Osteoblast (primary cell): ENCODE results near the gene COPG2. TPM values are rescaled to one million over a fixed set of nuclear protein-coding genes. Genes with fewer than 3 reads are reported as not detected.

Source experiments
- DNase-seq: peaks from one replicate; pipeline ENCODE4 v3.0.0; 2011; ENCODE audit warnings: low spot score, mixed read lengths; ENCODE audit not compliant: insufficient read length; ENCODE audit errors: missing footprints
- H2AFZ ChIP-seq: 2 replicates; pipeline ENCODE4 v1.6.0; 2011; ENCODE audit warnings: mild to moderate bottlenecking, low read length
- H3K27ac ChIP-seq: 2 replicates; pipeline ENCODE4 v1.5.1; 2011; ENCODE audit warnings: mild to moderate bottlenecking, low read depth, low read length, moderate library complexity
- H3K27me3 ChIP-seq: 2 replicates; pipeline ENCODE4 v1.6.0; 2012; ENCODE audit warnings: mild to moderate bottlenecking, control low read depth, inconsistent platforms, low read length, moderate library complexity; ENCODE audit not compliant: insufficient read depth
- H3K36me3 ChIP-seq: 2 replicates; pipeline ENCODE4 v1.5.1; 2011; ENCODE audit warnings: mild to moderate bottlenecking, low read length, control low read depth, moderate library complexity; ENCODE audit not compliant: insufficient read depth
- H3K4me1 ChIP-seq: 2 replicates; pipeline ENCODE4 v1.5.1; 2011; ENCODE audit warnings: mild to moderate bottlenecking, low read length, control low read depth, moderate library complexity; ENCODE audit not compliant: insufficient read depth
- H3K4me2 ChIP-seq: 2 replicates; pipeline ENCODE4 v1.6.0; 2011; ENCODE audit warnings: mild to moderate bottlenecking, low read length; ENCODE audit not compliant: insufficient read depth
- H3K4me3 ChIP-seq: fragments of 200-600 bp; sonication (generic); 3 replicates; pipeline ENCODE4 v1.5.1; 2012; ENCODE audit warnings: mild to moderate bottlenecking, low read length, inconsistent platforms; ENCODE audit not compliant: insufficient read depth
- H3K79me2 ChIP-seq: 2 replicates; pipeline ENCODE4 v1.6.0; 2012; ENCODE audit warnings: mild to moderate bottlenecking, low read length, control low read depth, inconsistent platforms; ENCODE audit not compliant: insufficient read depth
- H3K9me3 ChIP-seq: 2 replicates; pipeline ENCODE4 v1.5.1; 2011; ENCODE audit warnings: low read depth, low read length, control low read depth
- H4K20me1 ChIP-seq: 2 replicates; pipeline ENCODE4 v1.6.0; 2012; ENCODE audit warnings: mild to moderate bottlenecking, low read length, control low read depth; ENCODE audit not compliant: insufficient read depth
- total RNA-seq: library from RNA; depleted of rRNA; stranded (reverse); fragments of >200 nt; gene quantifications from 2 replicates; pipeline ENCODE4 v1.2.3, GENCODE V29; 2012
- TF ChIP-seq, protein P1 (sequence below): IDR thresholded peaks from 2 replicates; pipeline ENCODE4 v1.5.1; 2011; ENCODE audit warnings: mild to moderate bottlenecking, low read depth, low read length, moderate library complexity; ENCODE audit errors: extremely low read depth

The COPG2 gene, protein sequence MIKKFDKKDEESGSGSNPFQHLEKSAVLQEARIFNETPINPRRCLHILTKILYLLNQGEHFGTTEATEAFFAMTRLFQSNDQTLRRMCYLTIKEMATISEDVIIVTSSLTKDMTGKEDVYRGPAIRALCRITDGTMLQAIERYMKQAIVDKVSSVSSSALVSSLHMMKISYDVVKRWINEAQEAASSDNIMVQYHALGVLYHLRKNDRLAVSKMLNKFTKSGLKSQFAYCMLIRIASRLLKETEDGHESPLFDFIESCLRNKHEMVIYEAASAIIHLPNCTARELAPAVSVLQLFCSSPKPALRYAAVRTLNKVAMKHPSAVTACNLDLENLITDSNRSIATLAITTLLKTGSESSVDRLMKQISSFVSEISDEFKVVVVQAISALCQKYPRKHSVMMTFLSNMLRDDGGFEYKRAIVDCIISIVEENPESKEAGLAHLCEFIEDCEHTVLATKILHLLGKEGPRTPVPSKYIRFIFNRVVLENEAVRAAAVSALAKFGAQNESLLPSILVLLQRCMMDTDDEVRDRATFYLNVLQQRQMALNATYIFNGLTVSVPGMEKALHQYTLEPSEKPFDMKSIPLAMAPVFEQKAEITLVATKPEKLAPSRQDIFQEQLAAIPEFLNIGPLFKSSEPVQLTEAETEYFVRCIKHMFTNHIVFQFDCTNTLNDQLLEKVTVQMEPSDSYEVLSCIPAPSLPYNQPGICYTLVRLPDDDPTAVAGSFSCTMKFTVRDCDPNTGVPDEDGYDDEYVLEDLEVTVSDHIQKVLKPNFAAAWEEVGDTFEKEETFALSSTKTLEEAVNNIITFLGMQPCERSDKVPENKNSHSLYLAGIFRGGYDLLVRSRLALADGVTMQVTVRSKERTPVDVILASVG
- total RNA-seq, result 53.0 and 59.7 TPM in 2 replicates

- H3K4me1 ChIP-seq, result peaks cover 13% of the 10 kb centered on the region
Observed at GRCh38 chr7:130668258-130669084, at the start of gene COPG2. TSS of gene COPG2 (minus strand) at chr7:130668748. CDS start at chr7:130668668, 80 bp downstream.

DNA sequence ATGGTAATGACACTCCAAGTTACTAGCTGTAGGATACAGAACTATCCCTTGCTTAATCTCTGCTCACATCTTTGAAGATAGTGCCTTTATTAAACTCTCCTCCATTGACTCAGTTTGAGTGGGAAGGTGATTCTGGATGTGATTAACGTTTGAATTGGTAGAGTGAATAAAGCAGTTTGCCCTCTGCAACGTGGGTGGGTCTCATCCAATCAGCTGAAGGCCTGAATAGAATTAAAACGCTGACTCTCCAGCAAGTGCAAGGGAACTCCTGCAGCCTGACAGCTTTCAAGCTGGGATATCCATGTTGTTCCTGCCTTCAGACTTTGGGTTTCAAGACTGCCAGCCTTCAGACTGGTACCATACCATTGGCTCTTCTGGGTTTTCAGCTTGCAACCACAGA lies 43.9 kb upstream of the COPG2 start:
- Histone ChIP-seq H2AFZ (no peak overlapping the region), H3K27me3 (peaks cover 7% of the 10 kb centered on the region), H3K36me3 (no peaks in the 10 kb centered on the region), H3K4me2 (no peak overlapping the region), H4K20me1 (no peaks in the 10 kb centered on the region), H3K9me3 (no peaks in the 10 kb centered on the region), H3K4me1 (no peaks in the 10 kb centered on the region), H3K79me2 (no peaks in the 10 kb centered on the region), H3K27ac (no peak overlapping the region), H3K4me3 (no peak overlapping the region)
- DNase-seq, result no peak
- TF ChIP-seq, protein P1, sequence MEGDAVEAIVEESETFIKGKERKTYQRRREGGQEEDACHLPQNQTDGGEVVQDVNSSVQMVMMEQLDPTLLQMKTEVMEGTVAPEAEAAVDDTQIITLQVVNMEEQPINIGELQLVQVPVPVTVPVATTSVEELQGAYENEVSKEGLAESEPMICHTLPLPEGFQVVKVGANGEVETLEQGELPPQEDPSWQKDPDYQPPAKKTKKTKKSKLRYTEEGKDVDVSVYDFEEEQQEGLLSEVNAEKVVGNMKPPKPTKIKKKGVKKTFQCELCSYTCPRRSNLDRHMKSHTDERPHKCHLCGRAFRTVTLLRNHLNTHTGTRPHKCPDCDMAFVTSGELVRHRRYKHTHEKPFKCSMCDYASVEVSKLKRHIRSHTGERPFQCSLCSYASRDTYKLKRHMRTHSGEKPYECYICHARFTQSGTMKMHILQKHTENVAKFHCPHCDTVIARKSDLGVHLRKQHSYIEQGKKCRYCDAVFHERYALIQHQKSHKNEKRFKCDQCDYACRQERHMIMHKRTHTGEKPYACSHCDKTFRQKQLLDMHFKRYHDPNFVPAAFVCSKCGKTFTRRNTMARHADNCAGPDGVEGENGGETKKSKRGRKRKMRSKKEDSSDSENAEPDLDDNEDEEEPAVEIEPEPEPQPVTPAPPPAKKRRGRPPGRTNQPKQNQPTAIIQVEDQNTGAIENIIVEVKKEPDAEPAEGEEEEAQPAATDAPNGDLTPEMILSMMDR, result no peak

More at GRCh38 chr7:130668258-130669084, at the start of gene COPG2:
- no peaks in the 10 kb centered on the region for H3K9me3 ChIP-seq
- H3K27ac ChIP-seq, result peak within 1 kb of the TSS; percentile 63
- peak; percentile 99 for DNase-seq
- H3K36me3 ChIP-seq, result no peaks in the 10 kb centered on the region
- no peaks in the 10 kb centered on the region for H3K27me3 ChIP-seq
- H4K20me1 ChIP-seq, result no peaks in the 10 kb centered on the region
- peak within 1 kb of the TSS; percentile 92 for H3K4me3 ChIP-seq
- peak within 1 kb of the TSS; percentile 98 for H2AFZ ChIP-seq
- H3K79me2 ChIP-seq, result no peaks in the 10 kb centered on the region
- TF ChIP-seq, protein P1, result no peak
- H3K4me2 ChIP-seq, result peak within 1 kb of the TSS; percentile 95

DNA sequence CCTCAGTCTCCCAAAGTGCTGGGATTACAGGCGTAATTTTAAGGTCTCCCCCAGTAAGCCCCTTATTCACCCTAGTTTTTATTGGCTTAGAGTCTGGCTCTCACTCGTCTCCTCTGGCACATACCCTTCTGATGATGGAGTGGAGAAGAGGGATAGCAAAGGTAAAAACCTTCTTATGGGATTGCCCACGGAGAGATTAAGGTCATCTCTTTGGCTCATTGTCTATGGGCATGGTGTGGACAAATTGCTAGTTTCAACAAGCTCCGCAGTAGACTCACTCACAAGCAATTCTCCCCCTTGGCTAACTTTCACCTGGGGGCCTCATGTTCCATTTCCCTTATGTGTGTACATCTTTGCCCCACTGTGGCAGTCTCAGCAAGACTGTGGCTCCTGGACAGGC lies 40.2 kb upstream of the COPG2 start:
- Histone ChIP-seq H3K27ac (no peak overlapping the region), H3K79me2 (no peaks in the 10 kb centered on the region), H2AFZ (no peak overlapping the region), H3K4me1 (no peaks in the 10 kb centered on the region), H3K4me2 (no peak overlapping the region), H3K27me3 (peaks cover 7% of the 10 kb centered on the region), H4K20me1 (no peaks in the 10 kb centered on the region), H3K36me3 (no peaks in the 10 kb centered on the region), H3K4me3 (no peak overlapping the region), H3K9me3 (peaks cover 5% of the 10 kb centered on the region)
- TF ChIP-seq, protein P1, result no peak
- DNase-seq, result no peak
